Measurements from ENCODE around the gene ROM1.
"Not testable (repeated sequence)": the region's sequence is repeated elsewhere in the genome, so short reads cannot be mapped to it uniquely, and the experiment has no call there.

ROM1 gene

GRCh38 chr11:62612366-62613290 lies at the start of gene ROM1, which contains the start of gene EML3:
TSS of gene ROM1 (plus strand) at chr11:62613257. CDS start at chr11:62613282, 25 bp downstream.
TSS of gene EML3 (minus strand) at chr11:62612775. CDS start at chr11:62612457, 318 bp downstream.
- DNase-seq (ENCODE audit: low spot score), result peak; percentile 81

DNA sequence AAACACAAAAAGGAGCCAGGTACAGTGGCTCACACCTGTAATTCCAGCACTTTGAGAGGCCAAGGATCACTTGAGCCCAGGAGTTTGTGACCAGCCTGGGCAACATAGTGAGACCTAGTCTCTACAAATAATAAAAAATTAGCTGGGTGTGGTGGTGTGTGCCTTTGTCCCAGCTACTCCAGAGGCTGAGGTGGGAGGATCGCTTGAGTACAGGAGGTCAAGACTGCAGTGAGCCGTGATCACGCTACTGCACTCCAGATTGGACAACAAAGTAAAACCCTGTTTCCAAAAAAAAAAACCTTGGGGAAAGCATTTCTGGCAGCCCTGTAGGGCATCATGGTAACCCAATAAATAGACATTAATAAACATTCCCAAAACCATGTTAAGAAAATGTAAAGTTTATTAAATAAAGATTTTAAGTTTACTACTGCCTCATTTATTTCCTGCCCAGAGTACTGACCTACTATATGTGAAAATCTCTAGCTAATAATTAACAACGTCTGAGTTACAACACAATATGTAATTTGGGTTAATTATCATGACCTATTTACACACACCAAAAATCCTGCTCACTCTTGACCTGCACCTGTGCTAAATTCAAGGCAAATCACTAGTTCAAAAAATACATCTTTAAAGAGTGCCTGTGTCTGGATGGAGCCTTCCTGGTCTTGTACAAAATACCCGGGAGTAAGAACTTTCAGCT lies 47.8 kb upstream of the ROM1 start:
- DNase-seq (ENCODE audit: low spot score), result no peak

DNA sequence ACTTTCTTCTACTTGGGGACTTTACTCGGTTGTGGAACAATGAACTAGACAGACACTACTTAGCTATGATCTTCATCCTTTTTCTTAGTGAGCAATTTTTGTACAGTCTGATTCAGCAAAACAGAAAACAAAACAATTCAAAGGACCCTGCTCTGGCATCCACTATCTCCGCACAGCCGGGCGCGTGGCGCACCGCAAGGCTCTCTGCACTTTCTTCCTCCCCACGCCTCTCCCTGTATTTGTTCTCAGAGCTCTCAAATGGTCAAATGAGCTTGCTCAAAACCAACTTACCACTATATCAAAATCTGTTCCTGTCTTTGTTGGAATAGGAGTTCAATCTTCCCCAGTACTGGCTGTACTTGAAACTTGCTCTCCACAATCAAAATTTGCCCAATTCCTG lies 46.8 kb upstream of the ROM1 start:
- DNase-seq (ENCODE audit: low spot score), result no peak

GRCh38 chr11:62567018-62567633 lies 45.9 kb upstream of the ROM1 start:
- DNase-seq (ENCODE audit: low spot score), result no peak

- DNase-seq (ENCODE audit: low spot score), result no peak
These were observed 43.4 kb upstream of the ROM1 start for GRCh38 chr11:62569611-62570010.

- DNase-seq (ENCODE audit: low spot score), result not testable (repeated sequence)
These were observed 42.2 kb upstream of the ROM1 start for GRCh38 chr11:62570903-62571302.

GRCh38 chr11:62571493-62571892 lies 41.6 kb upstream of the ROM1 start:
- DNase-seq (ENCODE audit: low spot score), result not testable (repeated sequence)

DNA sequence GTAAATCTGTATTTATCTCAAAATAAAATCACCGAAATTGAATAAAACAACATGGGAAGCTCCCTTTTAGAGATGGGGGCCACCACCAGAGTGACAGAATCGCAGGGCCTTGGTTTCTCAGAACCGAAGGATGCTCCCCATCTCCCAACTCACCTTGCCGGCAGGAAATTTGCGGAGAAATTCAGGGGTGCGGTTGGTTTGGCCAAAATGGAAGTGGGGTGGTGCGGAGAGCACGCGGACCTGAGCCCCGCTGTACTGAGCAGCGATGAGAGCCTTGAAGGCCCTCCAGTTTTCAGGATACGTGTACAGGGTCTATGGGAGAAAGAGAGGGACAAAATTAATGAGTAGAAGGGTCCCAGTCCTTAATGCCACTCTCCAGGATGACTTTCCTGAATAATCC lies 40.6 kb upstream of the ROM1 start:
- no peak for DNase-seq (ENCODE audit: low spot score)

DNA sequence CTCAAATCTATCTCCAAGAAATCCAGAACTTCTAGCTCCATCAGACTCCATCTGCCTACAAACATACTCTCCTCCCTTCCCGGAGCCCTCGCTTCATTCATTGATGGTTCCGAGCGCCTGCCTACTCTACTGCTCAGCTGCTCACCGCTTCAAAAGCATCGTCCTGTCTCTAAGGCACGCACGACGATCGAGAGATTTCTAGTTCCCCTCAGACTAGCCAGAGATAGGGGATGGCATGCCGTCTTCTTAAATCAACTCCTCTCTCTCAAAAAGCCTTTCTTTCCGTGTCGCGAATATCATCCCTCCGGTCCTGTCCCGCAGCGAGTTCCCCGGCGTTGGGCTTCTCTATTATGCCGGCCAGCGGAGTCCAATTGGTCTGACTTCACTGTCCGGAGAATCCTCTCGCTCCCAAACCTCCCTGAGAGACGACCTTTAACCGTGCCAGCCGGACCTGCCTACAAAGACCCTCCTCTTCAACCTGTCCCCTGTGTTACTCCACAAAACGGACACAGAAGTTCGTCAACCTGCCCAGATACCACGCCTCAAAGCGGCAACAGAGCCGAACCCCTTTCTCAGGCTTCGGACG lies 40.0 kb upstream of the ROM1 start:
- DNase-seq (ENCODE audit: low spot score), result peak; percentile 52

- peak; percentile 99 for DNase-seq (ENCODE audit: low spot score)
These were observed 39.3 kb upstream of the ROM1 start, which contains the start of gene EEF1G for GRCh38 chr11:62573592-62574362. TSS of gene EEF1G (minus strand) at chr11:62573891. CDS start at chr11:62573842, 49 bp downstream.

DNA sequence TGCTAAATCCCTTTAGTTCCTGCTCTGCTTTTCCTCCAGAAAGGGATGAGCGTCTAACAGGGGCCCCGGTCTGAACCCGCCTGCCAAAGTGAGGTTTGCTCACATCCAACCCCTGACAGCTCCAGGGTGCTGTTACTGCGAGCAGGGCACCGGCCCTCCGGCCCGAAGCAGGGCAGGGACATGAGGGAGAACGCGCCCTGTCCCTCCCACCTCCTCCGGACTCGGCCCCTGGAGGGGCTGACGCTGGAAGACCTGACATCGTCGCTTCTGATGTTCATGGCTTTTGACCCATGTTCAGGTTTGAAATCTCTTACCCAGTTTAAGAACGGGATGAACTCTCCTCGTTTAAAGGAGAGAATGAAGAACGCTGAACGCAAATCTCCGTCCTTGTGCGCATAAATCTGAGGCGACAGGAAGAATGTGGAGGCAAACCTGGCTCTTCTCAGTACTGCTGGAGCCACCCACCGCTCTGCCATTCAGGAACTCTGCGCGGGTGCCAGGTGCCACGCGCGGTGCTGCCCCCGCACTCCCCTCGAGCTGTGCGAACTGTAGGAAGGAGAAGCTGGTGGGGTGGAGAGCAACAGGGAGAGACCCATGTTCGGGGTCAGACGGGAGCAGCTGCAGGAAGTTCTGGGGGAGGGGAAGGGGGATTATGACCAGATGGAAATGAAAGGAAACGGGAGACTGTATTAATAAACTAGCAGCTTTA lies 38.5 kb upstream of the ROM1 start:
- DNase-seq (ENCODE audit: low spot score), result peak; percentile 43

GRCh38 chr11:62575156-62575555 lies 37.9 kb upstream of the ROM1 start:
- DNase-seq (ENCODE audit: low spot score), result no peak

- DNase-seq (ENCODE audit: low spot score), result no peak
These were observed 37.2 kb upstream of the ROM1 start for GRCh38 chr11:62575837-62576236.

DNA sequence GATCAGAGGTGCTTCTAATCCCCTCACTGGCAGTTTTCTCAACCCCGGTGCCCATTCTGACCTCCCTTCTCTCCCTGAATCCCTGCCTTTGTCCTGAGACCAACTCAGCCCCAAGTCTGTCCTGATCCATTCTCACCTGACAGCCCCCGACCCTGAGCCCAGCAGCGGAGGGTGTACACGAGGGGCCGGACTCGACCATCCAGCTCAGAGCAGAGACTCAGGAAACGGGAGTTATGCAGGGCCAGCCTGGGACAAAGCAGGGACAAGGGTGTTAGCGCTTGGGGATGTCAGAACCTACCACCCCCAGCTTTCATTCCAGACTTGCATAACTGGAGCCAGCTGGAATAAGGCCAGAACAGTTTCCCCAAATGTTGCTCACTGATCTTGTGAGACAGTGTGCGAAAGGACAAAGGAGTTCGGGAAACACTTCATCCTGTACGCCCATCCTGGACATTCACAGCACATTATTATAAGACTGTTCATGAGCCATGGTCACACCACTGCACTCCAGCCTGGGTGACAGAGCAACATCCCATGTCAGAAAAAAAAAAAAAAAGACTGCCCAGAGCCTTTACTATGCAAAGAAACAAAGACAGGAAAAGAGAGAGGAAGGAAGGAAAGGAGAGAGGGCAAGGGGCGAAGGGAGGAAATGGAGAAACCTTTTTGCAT lies 35.9 kb upstream of the ROM1 start:
- no peak for DNase-seq (ENCODE audit: low spot score)

DNA sequence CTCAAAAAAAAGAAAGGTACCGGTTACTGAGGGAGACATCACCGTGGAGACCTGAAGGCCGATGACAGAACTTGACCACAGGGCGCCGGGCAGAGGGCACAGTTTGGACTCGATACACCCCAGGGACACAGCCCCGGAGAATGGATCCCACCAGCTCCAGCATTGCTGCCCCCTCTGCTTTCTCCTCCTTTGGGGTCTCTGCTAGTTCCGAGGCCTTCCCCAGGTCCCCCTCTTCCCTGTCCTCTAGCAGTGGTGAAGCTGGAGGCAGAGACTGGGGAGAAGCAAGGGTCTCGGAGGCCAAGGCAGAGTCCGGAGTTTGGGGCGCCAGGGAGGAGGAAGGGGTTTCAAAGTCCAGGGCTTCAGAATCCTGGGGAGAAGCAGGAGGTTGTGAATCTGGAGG lies 34.5 kb upstream of the ROM1 start:
- no peak for DNase-seq (ENCODE audit: low spot score)

GRCh38 chr11:62579252-62579651 lies 33.8 kb upstream of the ROM1 start:
- DNase-seq (ENCODE audit: low spot score), result no peak

DNA sequence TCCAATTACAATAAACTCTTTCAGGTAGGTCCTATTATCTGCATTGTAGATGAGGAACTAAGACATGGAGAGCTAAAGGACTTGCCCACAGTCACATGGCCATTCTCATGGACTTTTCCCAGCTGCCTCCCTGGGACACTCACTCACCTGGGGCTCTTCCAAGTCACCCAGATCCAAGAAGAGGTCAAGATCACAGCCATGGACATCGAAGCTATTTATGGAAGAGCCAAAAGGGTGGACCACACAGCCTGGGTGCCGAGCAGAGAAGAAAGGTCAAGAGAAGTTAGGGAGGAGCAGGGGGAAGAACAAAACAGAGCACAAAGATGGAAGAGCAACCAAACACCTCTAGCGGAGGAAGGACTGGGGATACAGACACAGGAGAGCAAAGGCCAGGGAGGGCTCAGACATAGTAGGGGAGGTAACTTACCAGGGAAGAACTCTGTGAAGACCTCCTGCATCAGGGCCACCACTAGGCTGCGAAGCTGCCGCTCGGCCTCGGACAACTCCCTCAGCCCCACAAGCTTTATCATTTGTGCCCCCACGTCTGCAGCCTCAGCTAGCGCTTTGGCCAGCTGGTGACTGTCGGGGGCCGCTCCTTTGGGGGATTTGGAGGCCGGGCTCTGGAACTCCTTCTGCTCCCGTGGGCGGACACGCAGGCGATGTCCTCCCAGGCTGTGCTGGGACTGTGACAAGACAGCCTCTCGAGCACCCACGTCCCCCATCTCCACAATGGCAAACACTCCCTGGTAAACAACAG lies 31.9 kb upstream of the ROM1 start:
- DNase-seq (ENCODE audit: low spot score), result no peak

DNA sequence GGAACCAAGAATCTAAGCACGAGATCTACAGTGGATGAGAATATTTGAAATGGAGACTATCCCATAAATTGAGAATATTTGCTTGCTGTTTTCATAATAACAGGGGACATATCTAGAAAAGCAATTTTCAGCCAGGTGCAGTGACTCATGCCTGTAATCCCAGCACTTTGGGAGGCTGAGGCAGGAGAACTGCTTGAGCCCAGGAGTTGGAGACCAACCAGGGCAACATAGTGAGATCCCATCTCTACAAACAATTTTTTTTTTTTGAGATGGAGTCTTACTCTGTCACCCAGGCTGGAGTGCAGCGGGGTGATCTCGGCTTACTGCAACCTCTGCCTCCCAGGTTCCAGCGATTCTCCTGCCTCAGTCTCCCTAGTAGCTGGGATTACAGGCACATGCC lies 31.3 kb upstream of the ROM1 start:
- not testable (repeated sequence) for DNase-seq (ENCODE audit: low spot score)

DNA sequence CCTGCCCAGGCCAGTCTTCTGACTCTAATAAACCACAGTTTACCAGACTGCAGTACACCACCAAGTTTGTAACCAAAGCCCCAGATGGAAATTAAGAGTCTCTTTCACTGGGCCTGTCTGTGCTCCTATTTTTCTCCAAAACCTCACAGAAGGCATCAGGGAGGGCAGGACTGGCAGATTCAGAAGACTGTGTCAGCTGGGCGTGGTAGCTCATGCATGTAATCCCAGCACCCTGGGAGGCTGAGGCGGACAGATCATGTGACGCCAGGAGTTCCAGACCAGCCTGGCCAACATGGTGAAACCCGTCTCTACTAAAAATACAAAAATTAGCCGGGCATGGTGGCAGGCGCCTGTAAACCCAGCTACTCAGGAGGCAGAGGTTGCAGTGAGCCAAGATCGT lies 27.7 kb upstream of the ROM1 start:
- not testable (repeated sequence) for DNase-seq (ENCODE audit: low spot score)

All from RKO (cell line).